GM19328 (cell line): ENCODE measurements around the gene APLF.
"Not testable (repeated sequence)": the region's sequence is repeated elsewhere in the genome, so short reads cannot be mapped to it uniquely, and the experiment has no call there.

ENCODE experiments used
- ATAC-seq: cut with Tn5 transposase; IDR thresholded peaks from one replicate; pipeline ENCODE4 v1.9.1; 2021; ENCODE audit warnings: mild to moderate bottlenecking, moderate library complexity; ENCODE audit not compliant: unreplicated experiment

The APLF gene

GRCh38 chr2:68574202-68574791 lies 106.9 kb downstream of the APLF start:
- no peak for ATAC-seq

- no peak for ATAC-seq
These were observed 109.8 kb downstream of the APLF start for GRCh38 chr2:68577183-68577582.

GRCh38 chr2:68579689-68580088 lies 112.3 kb downstream of the APLF start:
- no peak for ATAC-seq

DNA sequence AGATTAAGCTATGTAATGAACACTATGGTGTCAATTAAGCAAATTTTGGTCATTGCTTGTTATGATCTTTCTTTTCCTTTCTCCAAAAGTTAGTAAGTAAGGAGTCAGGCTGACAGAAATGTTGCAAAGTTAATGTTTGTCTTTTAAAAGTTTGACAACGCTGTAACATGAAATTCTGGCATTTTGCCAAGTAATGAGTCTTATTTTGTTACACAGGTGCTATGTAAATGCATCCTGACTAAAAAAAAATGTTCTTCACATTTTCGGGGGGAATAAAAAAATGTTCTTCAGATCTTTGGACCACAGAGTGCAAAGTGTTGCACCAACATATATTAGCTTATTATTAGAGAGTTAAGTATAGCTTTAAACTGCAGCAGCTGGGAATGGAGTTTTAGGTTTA lies 121.2 kb downstream of the APLF start:
- ATAC-seq = no peak

- no peak for ATAC-seq
These were observed 122.6 kb downstream of the APLF start for GRCh38 chr2:68589963-68590362.

GRCh38 chr2:68590702-68591101 lies 123.3 kb downstream of the APLF start:
- ATAC-seq = no peak

DNA sequence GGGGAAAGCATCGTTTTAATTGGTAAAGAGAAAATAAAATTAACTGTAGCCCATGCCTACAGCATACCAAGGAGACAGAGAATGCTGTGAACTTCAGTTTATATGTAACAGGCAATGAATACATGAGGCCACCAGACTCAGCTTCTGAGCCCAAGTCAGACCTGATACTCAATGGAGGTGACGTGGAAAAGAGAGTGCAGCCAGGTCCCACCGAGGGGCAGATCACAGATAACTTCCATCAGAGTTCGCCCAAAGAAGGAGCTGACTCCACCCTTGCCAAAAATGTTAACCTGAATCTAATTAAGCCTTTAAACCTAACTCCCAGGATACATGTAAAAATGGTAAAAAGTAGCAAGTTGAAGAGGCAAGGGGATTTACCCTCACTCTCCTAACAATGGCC lies 123.8 kb downstream of the APLF start:
- no peak for ATAC-seq

- no peak for ATAC-seq
These were observed 126.7 kb downstream of the APLF start for GRCh38 chr2:68594041-68594440.

GRCh38 chr2:68594674-68595492 lies 127.5 kb downstream of the APLF start:
- ATAC-seq = no peak

GRCh38 chr2:68595493-68595785 lies 128.1 kb downstream of the APLF start:
- not testable (repeated sequence) for ATAC-seq

GRCh38 chr2:68600495-68600894 lies 133.1 kb downstream of the APLF start:
- not testable (repeated sequence) for ATAC-seq

DNA sequence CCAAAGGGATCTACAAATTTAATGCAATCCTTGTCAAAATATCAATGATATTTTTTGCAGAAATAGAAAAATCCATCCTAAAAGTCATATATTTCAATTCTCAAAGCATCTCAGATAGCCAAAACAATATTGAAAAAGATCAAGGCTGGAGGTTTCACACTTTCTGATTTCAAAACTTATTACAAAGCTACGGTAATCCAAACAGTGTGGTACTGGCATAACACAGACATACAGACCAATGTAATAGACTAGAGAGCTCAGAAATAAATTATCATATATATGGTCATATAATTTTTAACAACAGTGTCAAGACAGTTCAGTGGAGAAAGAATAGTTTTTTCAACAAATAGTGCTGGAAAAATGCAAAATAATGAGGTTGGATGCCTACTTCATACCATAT lies 135.7 kb downstream of the APLF start:
- ATAC-seq = no peak

DNA sequence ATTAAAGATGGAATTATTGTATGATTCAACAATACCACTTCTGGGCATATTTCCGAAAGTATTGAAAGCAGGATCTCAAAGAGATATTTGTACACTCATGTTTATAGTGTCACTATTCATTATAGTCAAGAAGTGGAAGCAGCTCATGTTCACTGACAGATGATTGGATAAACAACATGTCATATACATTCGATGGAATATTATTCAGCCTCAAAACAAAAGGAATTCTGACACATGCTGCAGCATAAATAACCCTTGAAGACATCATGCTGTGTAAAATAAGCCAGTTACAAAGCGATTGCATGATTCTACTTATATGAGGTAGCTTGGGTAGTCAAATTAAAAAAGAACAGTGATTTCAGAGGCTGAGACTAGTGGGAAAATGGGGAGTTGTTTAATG lies 136.7 kb downstream of the APLF start:
- no peak for ATAC-seq

DNA sequence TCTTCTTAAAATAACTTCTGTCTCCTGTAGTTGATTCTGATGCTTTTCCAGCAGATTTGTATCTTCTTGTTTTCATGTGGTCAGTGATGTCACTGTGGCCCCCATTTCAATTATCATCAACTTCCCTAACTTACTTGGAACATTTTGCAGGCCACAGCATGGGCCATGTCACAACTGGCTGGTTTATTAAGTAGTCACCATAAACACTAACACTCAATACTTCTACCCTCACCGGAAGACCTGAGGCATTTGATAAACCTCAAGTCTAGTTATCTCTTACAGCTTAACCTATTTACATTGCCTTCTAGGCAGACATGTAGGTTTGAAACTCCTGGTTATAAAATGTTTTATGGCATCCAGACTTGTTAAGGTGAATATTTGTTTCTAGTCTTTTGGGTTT lies 138.6 kb downstream of the APLF start:
- ATAC-seq = no peak

- no peak for ATAC-seq
These were observed 139.4 kb downstream of the APLF start for GRCh38 chr2:68606759-68607158.

GRCh38 chr2:68607837-68608236 lies 140.5 kb downstream of the APLF start:
- ATAC-seq = no peak

GRCh38 chr2:68612765-68613519 lies 145.6 kb downstream of the APLF start:
- ATAC-seq = no peak

- no peak for ATAC-seq
These were observed 153.4 kb downstream of the APLF start for GRCh38 chr2:68620772-68621171.

- no peak for ATAC-seq
These were observed 156.4 kb downstream of the APLF start for GRCh38 chr2:68623820-68624219.

DNA sequence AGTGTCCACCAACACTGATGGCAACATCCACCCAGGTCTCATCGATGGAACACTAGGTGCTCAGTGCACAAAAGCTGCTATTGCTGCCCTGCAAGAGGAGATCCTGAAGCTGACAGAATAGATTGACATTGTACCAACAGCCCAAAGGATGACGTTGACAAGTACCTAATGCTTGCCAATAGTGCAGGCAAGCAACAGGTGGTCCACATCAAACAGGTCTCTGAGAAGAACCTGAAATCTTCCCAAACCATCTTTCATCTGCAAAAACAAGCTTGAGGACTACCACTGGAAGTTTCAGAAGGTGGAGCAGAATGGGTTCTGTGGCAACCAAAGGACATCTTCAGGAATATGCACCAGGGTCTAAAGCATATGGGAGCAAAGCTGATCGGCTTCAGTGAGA lies 160.2 kb downstream of the APLF start:
- ATAC-seq = no peak
